Measurements from ENCODE around the gene OBSCN. TPM values are rescaled to one million over a fixed set of nuclear protein-coding genes. Genes with fewer than 3 reads are reported as not detected.

OBSCN gene
- total and polyA plus RNA-seq, 2 of the 13 experiments (the other 11 are each of a cell fraction or from before 2014, with no cell fraction given): 0.20 TPM

DNA sequence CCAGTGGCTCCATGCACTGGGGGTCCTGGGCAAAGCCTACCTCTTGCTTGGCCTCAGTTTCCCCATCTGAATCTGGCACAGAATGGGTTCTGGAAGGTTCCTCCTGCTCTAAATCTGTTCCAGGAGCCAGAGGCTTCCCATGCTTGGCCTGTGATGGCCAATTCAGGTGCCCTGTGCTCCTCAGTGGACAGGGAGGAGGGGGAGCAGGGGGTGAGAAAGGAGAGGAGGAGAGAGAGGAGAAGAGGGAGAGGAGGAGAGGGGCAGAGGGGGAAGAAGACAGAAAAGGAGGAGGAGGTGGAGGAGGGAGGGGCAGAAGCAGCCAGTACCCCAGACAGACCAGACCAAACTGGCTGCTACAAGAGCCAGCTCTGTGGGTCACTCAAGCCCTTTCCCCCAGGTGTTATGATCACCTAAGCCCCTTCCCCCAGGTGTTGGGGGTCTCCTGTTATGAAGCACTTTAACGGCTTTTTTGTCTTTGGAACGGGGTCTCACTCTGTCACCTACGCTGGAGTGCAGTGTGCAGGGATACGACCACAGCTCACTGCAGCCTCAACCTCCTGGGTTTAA, 155.1 kb downstream of the OBSCN start (continued):
- TF ChIP-seq, protein P1, sequence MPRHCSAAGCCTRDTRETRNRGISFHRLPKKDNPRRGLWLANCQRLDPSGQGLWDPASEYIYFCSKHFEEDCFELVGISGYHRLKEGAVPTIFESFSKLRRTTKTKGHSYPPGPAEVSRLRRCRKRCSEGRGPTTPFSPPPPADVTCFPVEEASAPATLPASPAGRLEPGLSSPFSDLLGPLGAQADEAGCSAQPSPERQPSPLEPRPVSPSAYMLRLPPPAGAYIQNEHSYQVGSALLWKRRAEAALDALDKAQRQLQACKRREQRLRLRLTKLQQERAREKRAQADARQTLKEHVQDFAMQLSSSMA (CRISPR knock-in tag; IDR thresholded peaks at IDR 0.05): no peak

DNA sequence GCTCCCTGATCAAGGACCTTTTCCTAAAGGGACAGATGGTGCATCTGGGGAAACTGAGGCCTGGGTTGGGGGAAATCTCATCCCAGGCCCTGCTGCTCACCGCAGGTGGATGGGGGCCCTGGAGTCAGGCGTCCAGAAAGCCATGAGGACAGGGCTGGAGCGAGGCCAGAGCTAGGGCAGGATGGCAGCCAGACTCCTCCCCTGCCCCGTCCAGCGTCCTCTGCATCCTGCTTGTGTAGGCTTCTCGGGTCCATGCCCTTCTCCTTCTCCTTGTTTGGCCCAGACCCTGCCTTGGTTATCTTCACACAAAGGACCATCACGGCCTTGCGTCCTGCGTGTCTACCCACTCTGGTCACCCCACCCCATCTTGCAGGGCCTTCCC, 155.8 kb downstream of the OBSCN start:
- no peak overlapping the region for H2AFZ ChIP-seq (ENCODE audit: low read length)
- H3K27ac ChIP-seq (ENCODE audit: extremely low read length, insufficient read depth, low read length): no peak overlapping the region
- DNase-seq (ENCODE audit: low spot score) (no peak), FAIRE-seq (no peak), ATAC-seq (no peak)
- in situ Hi-C loops (cut with HindIII; ENCODE audit: extremely low pct_ligation_motif_present, low pct_unique_long_range_greater_than_20kb): no loop called here
- peaks cover 14% of the 10 kb centered on the region for H3K4me1 ChIP-seq (ENCODE audit: insufficient read depth, low read length)
- ChIA-PET POLR2A (no interaction called here), CTCF (ENCODE audit: low intra/inter-chr PET ratio, low total read pairs) (no interaction called here)
- peaks cover 0 to 3% of the 10 kb centered on the region in 2 experiments; a peak in 3 of 5 replicates for H3K27me3 ChIP-seq (ENCODE audit: control insufficient read depth in 1 of 2, insufficient read depth in 2 of 2, low read length in 2 of 2)
- BruUV-seq (replicated peaks): no TSS peak
- no peaks in the 10 kb centered on the region for H3K79me2 ChIP-seq (ENCODE audit: insufficient read depth, low read length)
- no peak overlapping the region for H3K4me2 ChIP-seq (ENCODE audit: low read depth, low read length)
- no peaks in the 10 kb centered on the region for H3K9me3 ChIP-seq (ENCODE audit: low read length)
- WGBS (ENCODE audit: low lambda C conversion rate): 44% methylated on average over 7 of the region's 9 CpGs
- no peak overlapping the region for H3K9ac ChIP-seq (ENCODE audit: insufficient read depth, low read depth, low read length)
- intact Hi-C loops (cut with micrococcal nuclease; ENCODE audit: unreplicated experiment): no loop called here
- no peaks in the 10 kb centered on the region for H3K36me3 ChIP-seq (replicated peaks in 1 of 2; ENCODE audit: control insufficient read depth in 1 of 2, insufficient read depth in 2 of 2, low read length in 2 of 2)
- no peak overlapping the region for H3K4me3 ChIP-seq (replicated peaks in 1 of 3; ENCODE audit: insufficient read depth in 1 of 3, low read depth in 2 of 3, low read length in 3 of 3)
- no peaks in the 10 kb centered on the region for H4K20me1 ChIP-seq (ENCODE audit: insufficient read depth, low read length)
- no peak for TF ChIP-seq ZNF20 (CRISPR knock-in tag; IDR thresholded peaks at IDR 0.05)

DNA sequence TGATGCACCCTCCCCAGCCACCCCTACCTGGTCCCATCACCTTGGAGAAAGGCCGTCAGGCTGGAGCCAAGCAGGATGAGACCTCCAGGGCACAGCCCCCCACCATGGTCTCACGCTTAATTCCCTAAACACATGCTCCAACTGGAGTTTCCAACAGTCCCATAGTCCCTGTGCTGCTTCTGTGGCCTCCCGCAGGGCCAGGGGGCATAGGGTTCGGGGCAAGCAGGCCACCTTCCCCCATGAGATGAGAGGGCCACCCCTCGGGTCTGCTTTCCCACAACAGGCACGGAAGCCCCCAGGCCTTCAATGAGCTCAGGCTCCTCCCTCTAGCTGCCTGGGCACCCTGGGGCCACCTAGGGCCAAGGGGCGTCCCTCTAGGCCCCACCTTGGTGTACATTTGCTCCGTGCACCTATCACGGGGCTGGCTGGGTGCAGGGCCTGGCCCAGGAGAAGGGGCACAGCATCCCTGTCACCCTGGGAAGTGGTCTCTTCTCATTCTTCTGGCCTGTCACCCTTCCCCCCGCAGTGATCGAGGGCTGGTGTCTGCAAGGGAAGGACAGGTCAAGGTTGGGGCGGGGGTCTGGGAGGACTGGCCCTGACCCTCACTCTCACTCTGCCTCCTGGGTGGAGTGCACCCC, 156.3 kb downstream of the OBSCN start:
- no peak for ATAC-seq
- no peak for DNase-seq (ENCODE audit: low spot score)
- H3K9me3 ChIP-seq (ENCODE audit: low read length): no peaks in the 10 kb centered on the region
- no peak overlapping the region for H2AFZ ChIP-seq (ENCODE audit: low read length)
- H3K27me3 ChIP-seq (ENCODE audit: control insufficient read depth in 1 of 2, insufficient read depth in 2 of 2, low read length in 2 of 2): peaks cover 0 to 3% of the 10 kb centered on the region in 2 experiments; a peak in 4 of 5 replicates
- peaks cover 19% of the 10 kb centered on the region for H3K4me1 ChIP-seq (ENCODE audit: insufficient read depth, low read length)
- no TSS peak for BruUV-seq (replicated peaks)
- H3K36me3 ChIP-seq (replicated peaks in 1 of 2; ENCODE audit: control insufficient read depth in 1 of 2, insufficient read depth in 2 of 2, low read length in 2 of 2): no peaks in the 10 kb centered on the region
- in situ Hi-C loops (cut with HindIII; ENCODE audit: extremely low pct_ligation_motif_present, low pct_unique_long_range_greater_than_20kb): no loop called here
- CTCF ChIA-PET (ENCODE audit: low intra/inter-chr PET ratio, low total read pairs): no interaction called here
- intact Hi-C loops (cut with micrococcal nuclease; ENCODE audit: unreplicated experiment): no loop called here
- POLR2A ChIA-PET: no interaction called here
- no peak overlapping the region for H3K4me2 ChIP-seq (ENCODE audit: low read depth, low read length)
- 31% methylated on average over 4 of the region's 12 CpGs for WGBS (ENCODE audit: low lambda C conversion rate)
- no peak overlapping the region for H3K27ac ChIP-seq (ENCODE audit: extremely low read length, insufficient read depth, low read length)
- FAIRE-seq: no peak
- H3K9ac ChIP-seq (ENCODE audit: insufficient read depth, low read depth, low read length): no peak overlapping the region
- TF ChIP-seq REPIN1 (CRISPR knock-in tag; IDR thresholded peaks at IDR 0.05; ENCODE audit: borderline replicate concordance, low read depth) (no peak), ZNF839 (CRISPR knock-in tag; IDR thresholded peaks at IDR 0.05; ENCODE audit: borderline replicate concordance) (no peak), ZNF101 (CRISPR knock-in tag; IDR thresholded peaks at IDR 0.05; ENCODE audit: borderline replicate concordance, low read depth) (no peak)
- TF ChIP-seq, protein P2, sequence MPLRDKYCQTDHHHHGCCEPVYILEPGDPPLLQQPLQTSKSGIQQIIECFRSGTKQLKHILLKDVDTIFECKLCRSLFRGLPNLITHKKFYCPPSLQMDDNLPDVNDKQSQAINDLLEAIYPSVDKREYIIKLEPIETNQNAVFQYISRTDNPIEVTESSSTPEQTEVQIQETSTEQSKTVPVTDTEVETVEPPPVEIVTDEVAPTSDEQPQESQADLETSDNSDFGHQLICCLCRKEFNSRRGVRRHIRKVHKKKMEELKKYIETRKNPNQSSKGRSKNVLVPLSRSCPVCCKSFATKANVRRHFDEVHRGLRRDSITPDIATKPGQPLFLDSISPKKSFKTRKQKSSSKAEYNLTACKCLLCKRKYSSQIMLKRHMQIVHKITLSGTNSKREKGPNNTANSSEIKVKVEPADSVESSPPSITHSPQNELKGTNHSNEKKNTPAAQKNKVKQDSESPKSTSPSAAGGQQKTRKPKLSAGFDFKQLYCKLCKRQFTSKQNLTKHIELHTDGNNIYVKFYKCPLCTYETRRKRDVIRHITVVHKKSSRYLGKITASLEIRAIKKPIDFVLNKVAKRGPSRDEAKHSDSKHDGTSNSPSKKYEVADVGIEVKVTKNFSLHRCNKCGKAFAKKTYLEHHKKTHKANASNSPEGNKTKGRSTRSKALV (CRISPR knock-in tag; IDR thresholded peaks at IDR 0.05): no peak
- TF ChIP-seq, protein P3, sequence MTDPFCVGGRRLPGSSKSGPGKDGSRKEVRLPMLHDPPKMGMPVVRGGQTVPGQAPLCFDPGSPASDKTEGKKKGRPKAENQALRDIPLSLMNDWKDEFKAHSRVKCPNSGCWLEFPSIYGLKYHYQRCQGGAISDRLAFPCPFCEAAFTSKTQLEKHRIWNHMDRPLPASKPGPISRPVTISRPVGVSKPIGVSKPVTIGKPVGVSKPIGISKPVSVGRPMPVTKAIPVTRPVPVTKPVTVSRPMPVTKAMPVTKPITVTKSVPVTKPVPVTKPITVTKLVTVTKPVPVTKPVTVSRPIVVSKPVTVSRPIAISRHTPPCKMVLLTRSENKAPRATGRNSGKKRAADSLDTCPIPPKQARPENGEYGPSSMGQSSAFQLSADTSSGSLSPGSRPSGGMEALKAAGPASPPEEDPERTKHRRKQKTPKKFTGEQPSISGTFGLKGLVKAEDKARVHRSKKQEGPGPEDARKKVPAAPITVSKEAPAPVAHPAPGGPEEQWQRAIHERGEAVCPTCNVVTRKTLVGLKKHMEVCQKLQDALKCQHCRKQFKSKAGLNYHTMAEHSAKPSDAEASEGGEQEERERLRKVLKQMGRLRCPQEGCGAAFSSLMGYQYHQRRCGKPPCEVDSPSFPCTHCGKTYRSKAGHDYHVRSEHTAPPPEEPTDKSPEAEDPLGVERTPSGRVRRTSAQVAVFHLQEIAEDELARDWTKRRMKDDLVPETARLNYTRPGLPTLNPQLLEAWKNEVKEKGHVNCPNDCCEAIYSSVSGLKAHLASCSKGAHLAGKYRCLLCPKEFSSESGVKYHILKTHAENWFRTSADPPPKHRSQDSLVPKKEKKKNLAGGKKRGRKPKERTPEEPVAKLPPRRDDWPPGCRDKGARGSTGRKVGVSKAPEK (CRISPR knock-in tag; IDR thresholded peaks at IDR 0.05; ENCODE audit: borderline replicate concordance): no peak
- no peaks in the 10 kb centered on the region for H3K79me2 ChIP-seq (ENCODE audit: insufficient read depth, low read length)
- no peaks in the 10 kb centered on the region for H4K20me1 ChIP-seq (ENCODE audit: insufficient read depth, low read length)
- no peak overlapping the region for H3K4me3 ChIP-seq (replicated peaks in 1 of 3; ENCODE audit: insufficient read depth in 1 of 3, low read depth in 2 of 3, low read length in 3 of 3)
